Measurements from ENCODE around the gene KIF16B.

GRCh38 chr20:16258766-16259165 lies 314.5 kb downstream of the KIF16B start:
- TF ChIP-seq RARB (CRISPR knock-in tag; IDR thresholded peaks at IDR 0.05), result no peak
- no peak for TF ChIP-seq ISL1 (CRISPR knock-in tag; IDR thresholded peaks at IDR 0.05)
- TF ChIP-seq PPARA (CRISPR knock-in tag; IDR thresholded peaks at IDR 0.05; ENCODE audit: borderline replicate concordance), result no peak
- no peak for TF ChIP-seq CSDC2 (CRISPR knock-in tag; IDR thresholded peaks at IDR 0.05)
- TF ChIP-seq, protein P1, sequence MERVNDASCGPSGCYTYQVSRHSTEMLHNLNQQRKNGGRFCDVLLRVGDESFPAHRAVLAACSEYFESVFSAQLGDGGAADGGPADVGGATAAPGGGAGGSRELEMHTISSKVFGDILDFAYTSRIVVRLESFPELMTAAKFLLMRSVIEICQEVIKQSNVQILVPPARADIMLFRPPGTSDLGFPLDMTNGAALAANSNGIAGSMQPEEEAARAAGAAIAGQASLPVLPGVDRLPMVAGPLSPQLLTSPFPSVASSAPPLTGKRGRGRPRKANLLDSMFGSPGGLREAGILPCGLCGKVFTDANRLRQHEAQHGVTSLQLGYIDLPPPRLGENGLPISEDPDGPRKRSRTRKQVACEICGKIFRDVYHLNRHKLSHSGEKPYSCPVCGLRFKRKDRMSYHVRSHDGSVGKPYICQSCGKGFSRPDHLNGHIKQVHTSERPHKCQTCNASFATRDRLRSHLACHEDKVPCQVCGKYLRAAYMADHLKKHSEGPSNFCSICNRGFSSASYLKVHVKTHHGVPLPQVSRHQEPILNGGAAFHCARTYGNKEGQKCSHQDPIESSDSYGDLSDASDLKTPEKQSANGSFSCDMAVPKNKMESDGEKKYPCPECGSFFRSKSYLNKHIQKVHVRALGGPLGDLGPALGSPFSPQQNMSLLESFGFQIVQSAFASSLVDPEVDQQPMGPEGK (CRISPR knock-in tag; IDR thresholded peaks at IDR 0.05; ENCODE audit: borderline replicate concordance), result no peak
- no peak for TF ChIP-seq ARNTL (CRISPR knock-in tag; IDR thresholded peaks at IDR 0.05; ENCODE audit: borderline replicate concordance, low read depth)
- no peak for TF ChIP-seq TSHZ2 (CRISPR knock-in tag; IDR thresholded peaks at IDR 0.05)
- no peak for TF ChIP-seq POU6F1 (CRISPR knock-in tag; IDR thresholded peaks at IDR 0.05; ENCODE audit: borderline replicate concordance, low read depth)
- TF ChIP-seq ZFP3 (CRISPR knock-in tag; IDR thresholded peaks at IDR 0.05), result no peak
- no peak for TF ChIP-seq OSR1 (CRISPR knock-in tag; IDR thresholded peaks at IDR 0.05)
- no peak for TF ChIP-seq TCF4 (CRISPR knock-in tag; IDR thresholded peaks at IDR 0.05; ENCODE audit: borderline replicate concordance)
- TF ChIP-seq TOX (CRISPR knock-in tag; IDR thresholded peaks at IDR 0.05; ENCODE audit: borderline replicate concordance), result no peak

Data from SK-N-SH treated with all-trans-retinoic acid at 6 μM for 48 hours (cell line).